Fibroblast of villous mesenchyme (primary cell): ENCODE data around the gene SLC6A19. TPM values are rescaled to one million over a fixed set of nuclear protein-coding genes. Genes with fewer than 3 reads are reported as not detected.

ENCODE experiments used
- DNase-seq: peaks from one replicate; pipeline ENCODE4 v3.0.0-alpha.2; 2010; ENCODE audit warnings: low read depth
- H3K4me3 ChIP-seq: 2 replicates; pipeline ENCODE4 v1.5.1; 2011; ENCODE audit warnings: low read depth, mild to moderate bottlenecking, low read length
- total RNA-seq: library from RNA; depleted of rRNA; stranded (reverse); fragments of >200 nt; gene quantifications from 2 replicates; pipeline ENCODE4 v1.2.3, GENCODE V29; 2012
- TF ChIP-seq, protein P1 (sequence below): IDR thresholded peaks from 2 replicates; pipeline ENCODE4 v1.5.1; 2012; ENCODE audit warnings: low read depth, mild to moderate bottlenecking, low read length; ENCODE audit not compliant: insufficient read depth

SLC6A19 gene
- total RNA-seq, 1 donor: not detected

GRCh38 chr5:1206521-1207412, 5.4 kb downstream of the SLC6A19 start:
- TF ChIP-seq, protein P1, sequence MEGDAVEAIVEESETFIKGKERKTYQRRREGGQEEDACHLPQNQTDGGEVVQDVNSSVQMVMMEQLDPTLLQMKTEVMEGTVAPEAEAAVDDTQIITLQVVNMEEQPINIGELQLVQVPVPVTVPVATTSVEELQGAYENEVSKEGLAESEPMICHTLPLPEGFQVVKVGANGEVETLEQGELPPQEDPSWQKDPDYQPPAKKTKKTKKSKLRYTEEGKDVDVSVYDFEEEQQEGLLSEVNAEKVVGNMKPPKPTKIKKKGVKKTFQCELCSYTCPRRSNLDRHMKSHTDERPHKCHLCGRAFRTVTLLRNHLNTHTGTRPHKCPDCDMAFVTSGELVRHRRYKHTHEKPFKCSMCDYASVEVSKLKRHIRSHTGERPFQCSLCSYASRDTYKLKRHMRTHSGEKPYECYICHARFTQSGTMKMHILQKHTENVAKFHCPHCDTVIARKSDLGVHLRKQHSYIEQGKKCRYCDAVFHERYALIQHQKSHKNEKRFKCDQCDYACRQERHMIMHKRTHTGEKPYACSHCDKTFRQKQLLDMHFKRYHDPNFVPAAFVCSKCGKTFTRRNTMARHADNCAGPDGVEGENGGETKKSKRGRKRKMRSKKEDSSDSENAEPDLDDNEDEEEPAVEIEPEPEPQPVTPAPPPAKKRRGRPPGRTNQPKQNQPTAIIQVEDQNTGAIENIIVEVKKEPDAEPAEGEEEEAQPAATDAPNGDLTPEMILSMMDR: no peak
- H3K4me3 ChIP-seq: no peak overlapping the region
- DNase-seq: no peak

- no peak overlapping the region for H3K4me3 ChIP-seq
- no peak for DNase-seq
- TF ChIP-seq, protein P1: no peak
Observed at GRCh38 chr5:1207555-1207954, 6.2 kb downstream of the SLC6A19 start.

GRCh38 chr5:1208221-1208742, 6.9 kb downstream of the SLC6A19 start:
- TF ChIP-seq, protein P1: no peak
- H3K4me3 ChIP-seq: no peak overlapping the region
- DNase-seq: no peak

DNA sequence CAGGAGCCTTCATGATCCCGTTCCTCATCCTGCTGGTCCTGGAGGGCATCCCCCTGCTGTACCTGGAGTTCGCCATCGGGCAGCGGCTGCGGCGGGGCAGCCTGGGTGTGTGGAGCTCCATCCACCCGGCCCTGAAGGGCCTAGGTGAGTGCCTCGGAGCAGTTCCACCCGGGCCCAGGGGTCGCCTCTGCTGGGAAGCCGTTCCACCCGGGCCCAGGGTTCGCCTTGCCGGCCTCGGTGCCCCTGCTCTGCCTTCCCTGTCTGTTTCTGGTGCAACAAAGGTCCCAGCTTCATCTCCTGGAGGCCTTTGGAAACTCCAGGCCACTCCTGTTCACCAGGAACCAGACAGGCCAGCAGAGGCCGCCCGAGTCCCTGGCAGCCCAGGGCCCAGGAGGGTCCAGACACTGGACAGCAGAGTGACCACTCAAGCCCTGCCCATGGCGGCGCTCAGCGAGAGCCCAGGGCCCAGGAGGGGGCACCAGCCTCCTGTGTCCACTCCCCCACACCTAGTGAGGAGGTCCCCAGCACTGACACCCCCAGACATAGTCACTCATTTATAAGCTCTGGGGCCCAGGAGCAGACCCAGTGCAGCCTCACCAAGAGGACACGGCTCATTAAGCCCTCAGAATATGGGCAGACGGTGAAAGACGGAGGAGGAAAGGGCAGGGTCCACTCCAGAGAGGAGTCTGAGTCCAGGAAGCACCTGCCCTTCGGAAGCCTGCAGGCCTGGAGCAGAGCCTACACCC, 7.5 kb downstream of the SLC6A19 start:
- no peak overlapping the region for H3K4me3 ChIP-seq
- TF ChIP-seq, protein P1: peak; percentile 50
- peak; percentile 12 for DNase-seq

GRCh38 chr5:1209489-1209852, 8.1 kb downstream of the SLC6A19 start:
- no peak for DNase-seq
- TF ChIP-seq, protein P1: no peak
- H3K4me3 ChIP-seq: no peak overlapping the region

DNA sequence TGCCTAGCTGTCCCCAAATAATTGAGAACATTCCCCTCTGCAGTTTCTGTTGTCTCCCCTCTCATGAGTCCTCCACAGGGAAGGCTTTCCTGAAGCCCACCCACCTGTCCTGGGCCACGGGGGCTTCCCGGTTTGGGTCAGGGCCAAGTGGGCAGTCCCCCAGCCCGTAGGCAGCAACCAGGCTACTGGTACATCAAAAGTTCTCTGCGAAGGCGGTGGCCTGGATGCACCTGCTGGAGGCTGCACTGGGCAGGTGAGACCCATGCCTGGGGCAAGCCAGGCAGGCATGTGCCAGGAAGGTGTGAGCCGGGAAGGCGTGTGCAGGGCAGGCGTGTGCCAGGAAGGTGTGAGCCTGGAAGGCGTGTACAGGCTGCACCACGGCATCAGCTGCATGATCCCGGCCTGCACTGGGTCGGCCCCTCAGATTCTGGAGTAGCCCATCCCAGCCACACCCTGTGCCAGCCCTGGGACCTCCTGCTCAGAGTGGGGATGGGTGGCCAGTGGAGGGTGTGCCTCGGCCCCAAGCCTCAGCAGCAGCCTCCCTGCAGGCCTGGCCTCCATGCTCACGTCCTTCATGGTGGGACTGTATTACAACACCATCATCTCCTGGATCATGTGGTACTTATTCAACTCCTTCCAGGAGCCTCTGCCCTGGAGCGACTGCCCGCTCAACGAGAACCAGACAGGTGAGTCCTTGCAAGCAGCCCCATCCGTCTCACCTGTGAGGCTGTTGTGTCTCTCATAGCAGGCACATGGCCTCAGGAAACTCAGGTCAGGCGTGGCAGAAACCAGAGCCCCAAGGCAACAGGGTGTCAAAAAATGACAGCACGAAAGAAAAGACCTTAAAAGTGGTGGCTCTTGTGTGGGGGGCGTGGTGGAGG, 8.7 kb downstream of the SLC6A19 start:
- DNase-seq: no peak
- no peak overlapping the region for H3K4me3 ChIP-seq
- TF ChIP-seq, protein P1: no peak
